Measurements from ENCODE around the gene ENPP5. TPM values are rescaled to one million over a fixed set of nuclear protein-coding genes. Genes with fewer than 3 reads are reported as not detected.

Gene ENPP5
- total RNA-seq, result not detected in 2 replicates

GRCh38 chr6:46170357-46171289 lies at the start of gene ENPP5:
Gene ENPP5, minus strand, starts transcription at chr6:46170980. Its CDS starts 2,718 bp downstream, at chr6:46168262.

GRCh38 chr6:46129629-46130511 lies 40.9 kb downstream of the ENPP5 start, which contains the start of gene ENPP4:
Gene ENPP4, plus strand, starts transcription at chr6:46129989. Its CDS starts 9,595 bp downstream, at chr6:46139584.

Other genes with a start within 250 kb of the ENPP5 start
- gene CLIC5, start 155.1 kb downstream of the ENPP5 start, total RNA-seq, result under 0.01 and 0.07 TPM in 2 replicates
- gene ENPP4, start 41.0 kb downstream of the ENPP5 start, total RNA-seq, result 17.0 and 25.8 TPM in 2 replicates

Measured in thoracic aorta endothelial cell (primary cell).